IMR-90 (cell line): ENCODE results near the gene ADGRG4. TPM values are rescaled to one million over a fixed set of nuclear protein-coding genes. Genes with fewer than 3 reads are reported as not detected.

Experiments
- ATAC-seq: fragments of 200-7000 bp; cut with Tn5 transposase; 2 replicates; pipeline ENCODE4 v1.9.1; 2020; ENCODE audit warnings: low read depth, mild to moderate bottlenecking, moderate library complexity
- BruUV-seq: library from RNA; stranded (reverse); fragments of 400-500 nt; replicated peaks from 2 replicates; lab custom pipeline; 2021; lab: Mats Ljungman, UMichigan
- CTCF ChIA-PET: fragments of 300-600 bp; formaldehyde crosslinking; extraction: SDS; loops from one replicate; lab custom pipeline; 2021; ENCODE audit warnings: antibody characterized with exemption; lab: Yijun Ruan, JAX
- POLR2A ChIA-PET: fragments of 300-600 bp; sonication (Branson Sonifier 250); formaldehyde crosslinking; loops from one replicate; lab custom pipeline; 2022; ENCODE audit warnings: antibody characterized with exemption; ENCODE audit not compliant: unreplicated experiment; lab: Charles Lee
- DNase-seq: peaks from one replicate; pipeline ENCODE4 v3.0.0; 2013
- H2AFZ ChIP-seq: replicated peaks from 2 replicates; pipeline ENCODE3; 2013; ENCODE audit warnings: low read length, mild to moderate bottlenecking; ENCODE audit not compliant: poor library complexity
- H2AK5ac ChIP-seq: 2 replicates; pipeline ENCODE4 v1.6.1; 2013; ENCODE audit warnings: low read depth, low read length, inconsistent platforms
- H2AK9ac ChIP-seq: replicated peaks from 2 replicates; pipeline ENCODE3; 2013; ENCODE audit warnings: mild to moderate bottlenecking, low read depth, low read length, moderate library complexity; ENCODE audit not compliant: poor library complexity
- H2BK120ac ChIP-seq: 2 replicates; pipeline ENCODE4 v1.6.1; 2013; ENCODE audit warnings: low read depth, low read length, inconsistent platforms
- H2BK15ac ChIP-seq: 3 replicates; pipeline ENCODE4 v1.6.1; 2013; ENCODE audit warnings: low read depth, low read length, inconsistent platforms
- H2BK20ac ChIP-seq: 2 replicates; pipeline ENCODE4 v1.6.1; 2013; ENCODE audit warnings: low read depth, mild to moderate bottlenecking, inconsistent platforms, low read length, moderate library complexity
- H2BK5ac ChIP-seq: 2 replicates; pipeline ENCODE4 v1.6.1; 2013; ENCODE audit warnings: mild to moderate bottlenecking, low read depth, low read length, inconsistent platforms; ENCODE audit not compliant: poor library complexity, severe bottlenecking
- H3K14ac ChIP-seq: replicated peaks from 2 replicates; pipeline ENCODE4 v1.6.1; 2013; ENCODE audit warnings: low read depth, low read length, inconsistent platforms
- H3K18ac ChIP-seq: 2 replicates; pipeline ENCODE4 v1.6.1; 2013; ENCODE audit warnings: low read depth, low read length, control low read depth
- H3K23ac ChIP-seq: 2 replicates; pipeline ENCODE4 v1.6.1; 2013; ENCODE audit warnings: low read depth, low read length, inconsistent platforms
- H3K27ac ChIP-seq: 2 replicates; pipeline ENCODE4 v1.5.1; 2013; ENCODE audit warnings: mild to moderate bottlenecking, control low read depth, low read length; ENCODE audit not compliant: insufficient read depth
- H3K27me3 ChIP-seq: 2 replicates; pipeline ENCODE4 v1.6.1; 2013; ENCODE audit warnings: low read length; ENCODE audit not compliant: control insufficient read depth, insufficient read depth
- H3K36me3 ChIP-seq: 2 replicates; pipeline ENCODE4 v1.6.1; 2013; ENCODE audit warnings: low read length, mixed read lengths; ENCODE audit not compliant: control insufficient read depth, insufficient read depth
- H3K4ac ChIP-seq: 2 replicates; pipeline ENCODE4 v1.6.1; 2013; ENCODE audit warnings: low read depth, low read length, inconsistent platforms
- H3K4me1 ChIP-seq: 2 replicates; pipeline ENCODE4 v1.6.1; 2013; ENCODE audit warnings: low read length, mixed read lengths; ENCODE audit not compliant: control insufficient read depth, insufficient read depth
- H3K4me2 ChIP-seq: 2 replicates; pipeline ENCODE4 v1.6.1; 2013; ENCODE audit warnings: low read depth, mild to moderate bottlenecking, control low read depth, low read length, moderate library complexity
- H3K4me3 ChIP-seq: 2 replicates; pipeline ENCODE4 v1.5.1; 2013; ENCODE audit warnings: low read depth, mild to moderate bottlenecking, control low read depth, low read length, moderate library complexity; ENCODE audit not compliant: insufficient read depth
- H3K56ac ChIP-seq: 2 replicates; pipeline ENCODE4 v1.6.1; 2013; ENCODE audit warnings: low read length, inconsistent platforms; ENCODE audit not compliant: insufficient read depth; ENCODE audit errors: extremely low read depth
- H3K79me1 ChIP-seq, 2 experiments: 2 replicates each; pipeline ENCODE4 v1.6.1; 2013; ENCODE audit warnings: low read length in 2 of 2, inconsistent platforms in 1 of 2, low read depth in 1 of 2
- H3K9ac ChIP-seq: 2 replicates; pipeline ENCODE4 v1.6.1; 2013; ENCODE audit warnings: low read depth, low read length, control low read depth
- H3K9me1 ChIP-seq: 2 replicates; pipeline ENCODE4 v1.6.1; 2013; ENCODE audit warnings: low read length, inconsistent platforms; ENCODE audit not compliant: insufficient read depth
- H3K9me3 ChIP-seq: 2 replicates; pipeline ENCODE4 v1.6.1; 2013; ENCODE audit warnings: low read length; ENCODE audit not compliant: control insufficient read depth, insufficient read depth
- H4K20me1 ChIP-seq: 2 replicates; pipeline ENCODE4 v1.6.1; 2013; ENCODE audit warnings: low read length, inconsistent platforms; ENCODE audit not compliant: insufficient read depth
- H4K5ac ChIP-seq: 2 replicates; pipeline ENCODE4 v1.6.1; 2013; ENCODE audit warnings: mild to moderate bottlenecking, low read depth, low read length, control low read depth
- H4K8ac ChIP-seq, 2 experiments: 2 replicates each; pipeline ENCODE4 v1.6.1; 2013; ENCODE audit warnings: low read depth in 2 of 2, low read length in 2 of 2, control low read depth in 1 of 2, inconsistent platforms in 1 of 2
- H4K91ac ChIP-seq: 2 replicates; pipeline ENCODE4 v1.6.1; 2013; ENCODE audit warnings: low read depth, low read length, inconsistent platforms; ENCODE audit not compliant: insufficient read depth
- CEBPB ChIP-seq: IDR thresholded peaks from 2 replicates; pipeline ENCODE4 v1.6.1; 2012; ENCODE audit warnings: low read depth, low read length, improper control_type of control experiment
- CHD1 ChIP-seq: IDR thresholded peaks from 2 replicates; pipeline ENCODE4 v1.6.1; 2012; ENCODE audit warnings: low read depth, low read length, improper control_type of control experiment
- RAD21 ChIP-seq: IDR thresholded peaks from 2 replicates; pipeline ENCODE4 v1.6.1; 2012; ENCODE audit warnings: low read length, improper control_type of control experiment
- RCOR1 ChIP-seq: IDR thresholded peaks from 2 replicates; pipeline ENCODE4 v1.6.1; 2012; ENCODE audit warnings: mild to moderate bottlenecking, low read length, improper control_type of control experiment; ENCODE audit not compliant: insufficient replicate concordance
- RFX5 ChIP-seq: IDR thresholded peaks from 2 replicates; pipeline ENCODE4 v1.8.0; 2012; ENCODE audit warnings: low read depth, mild to moderate bottlenecking, low read length, moderate library complexity
- WGBS, 2 experiments: methylation state at CpG; one replicate each; pipeline versions ENCODE4 v1.1.5 to v1.1.7; 2013; ENCODE audit warnings: missing lambda C conversion rate in 2 of 2; ENCODE audit not compliant: insufficient read length in 1 of 2; ENCODE audit errors: extremely low coverage in 2 of 2; 5-methylcytosine and 5-hydroxymethylcytosine counted together
- dilution Hi-C: fragments of 300-500 bp; cut with HindIII; formaldehyde crosslinking; loops from one replicate; pipeline ENCODE4 v1.14.3; 2018; ENCODE audit warnings: low sequenced_read_pairs; ENCODE audit not compliant: unreplicated experiment
- in situ Hi-C: fragments of 300-500 bp; cut with MboI; formaldehyde crosslinking; loops from 3 replicates; pipeline ENCODE4 v1.14.3; 2019; ENCODE audit warnings: low sequenced_read_pairs, inconsistent platforms, mixed read lengths
- intact Hi-C: fragments of 100-400 bp; cut with micrococcal nuclease; formaldehyde crosslinking; loops from 2 replicates; pipeline ENCODE4 v1.10.0; 2022
- polyA plus RNA-seq, 3 experiments: library from polyadenylated mRNA; depleted of rRNA; stranded (reverse); fragments of >200 nt; gene quantifications; 2 replicates each; pipeline ENCODE4 v1.2.3, GENCODE V29; 2012; ENCODE audit warnings: low replicate concordance in 1 of 3
- total RNA-seq: library from RNA; depleted of rRNA; stranded (reverse); fragments of >200 nt; gene quantifications from 2 replicates; pipeline ENCODE4 v1.2.3, GENCODE V29; 2012

Gene ADGRG4
- total and polyA plus RNA-seq, 2 of the 4 experiments (the other 2 are of a cell fraction): under 0.01 TPM; not detected in 1

- Histone ChIP-seq H3K9me3 (no peaks in the 10 kb centered on the region), H3K4me3 (no peak overlapping the region), H2BK20ac (no peak overlapping the region), H3K36me3 (no peaks in the 10 kb centered on the region), H4K5ac (no peak overlapping the region), H2AK5ac (no peak overlapping the region), H4K20me1 (no peaks in the 10 kb centered on the region), H3K23ac (no peak overlapping the region), H2BK120ac (no peak overlapping the region), H2BK5ac (no peak overlapping the region), H3K56ac (no peak overlapping the region), H3K9me1 (no peaks in the 10 kb centered on the region), H2AK9ac (no peak overlapping the region), H3K27ac (no peak overlapping the region), H3K79me1 (no peaks in the 10 kb centered on the region), H3K18ac (no peak overlapping the region), H3K9ac (no peak overlapping the region), H3K4me2 (no peak overlapping the region), H2BK15ac (no peak overlapping the region), H3K4ac (no peak overlapping the region), H3K27me3 (no peaks in the 10 kb centered on the region; the same call in 1 of the 2 replicates), H3K14ac (no peak overlapping the region), H2AFZ (no peak overlapping the region), H4K91ac (no peak overlapping the region), H3K4me1 (no peaks in the 10 kb centered on the region), H4K8ac (no peak overlapping the region)
- TF ChIP-seq RAD21: no peak
- TF ChIP-seq CEBPB: no peak
- TF ChIP-seq CHD1: no peak
- TF ChIP-seq RCOR1: no peak
- no peak for TF ChIP-seq RFX5
- intact Hi-C loops (no loop called here), dilution Hi-C loops (no loop called here), in situ Hi-C loops (no loop called here)
- ChIA-PET POLR2A (no interaction called here), CTCF (interaction anchor here (0.5 kb wide), 1 partner anchor 10 kb away, joined by 4 read pairs; no protein-coding TSS in a partner anchor)
- ATAC-seq: no peak
- no CpG with 5 or more reads among the region's 3 CpGs for WGBS, 2 experiments
- no TSS peak for BruUV-seq
- DNase-seq: no peak
Measured at GRCh38 chrX:136303041-136303440, 2.3 kb downstream of the ADGRG4 start.
